ENCODE data around the gene GRIA1. TPM values are rescaled to one million over a fixed set of nuclear protein-coding genes. Genes with fewer than 3 reads are reported as not detected.

Gene GRIA1
- total RNA-seq, 1 donor, result 1.1 TPM

DNA sequence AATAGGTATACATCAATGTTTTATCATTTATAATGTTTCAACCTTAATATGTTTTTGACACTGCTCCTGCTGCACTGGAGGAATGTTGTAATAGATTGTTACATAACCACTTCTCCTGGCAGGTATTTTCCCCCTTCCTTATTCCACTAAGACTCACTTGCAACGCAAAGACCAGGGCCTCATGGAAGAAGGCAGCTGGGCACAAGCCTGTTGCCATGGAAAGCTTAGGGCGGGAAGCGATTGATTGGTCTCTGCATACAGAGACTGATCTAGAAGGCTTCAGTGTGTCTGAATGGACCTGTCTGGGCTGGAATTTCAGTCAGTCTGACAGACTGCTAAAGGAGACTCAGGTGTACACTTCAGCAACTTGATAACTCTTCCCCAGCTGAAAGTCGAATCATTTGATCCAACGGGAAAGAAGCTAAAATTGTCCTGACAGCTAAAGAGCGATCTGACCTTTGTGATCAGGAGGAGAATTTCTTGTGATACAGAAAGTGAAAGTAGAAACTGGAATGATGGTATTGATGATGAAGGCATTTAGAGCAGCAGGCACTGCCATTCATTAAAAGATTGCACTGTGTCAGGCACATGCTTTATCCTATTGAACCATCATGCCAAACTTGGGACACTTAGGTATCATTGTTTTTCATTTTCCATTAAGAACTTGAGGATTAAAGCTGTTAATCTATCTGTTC, 65.1 kb downstream of the GRIA1 start:
- no peaks in the 10 kb centered on the region for H3K9me3 ChIP-seq (ENCODE audit: low read depth, low read length)
- no peak for DNase-seq (ENCODE audit: insufficient read length, low spot score, missing footprints)
- H4K20me1 ChIP-seq (ENCODE audit: insufficient read depth, low read length), result no peaks in the 10 kb centered on the region
- no peaks in the 10 kb centered on the region for H3K79me2 ChIP-seq (ENCODE audit: insufficient read depth, low read length)
- peak overlapping the region; percentile 22 for H3K4me2 ChIP-seq (ENCODE audit: insufficient read depth, low read length)
- TF ChIP-seq, protein P1, sequence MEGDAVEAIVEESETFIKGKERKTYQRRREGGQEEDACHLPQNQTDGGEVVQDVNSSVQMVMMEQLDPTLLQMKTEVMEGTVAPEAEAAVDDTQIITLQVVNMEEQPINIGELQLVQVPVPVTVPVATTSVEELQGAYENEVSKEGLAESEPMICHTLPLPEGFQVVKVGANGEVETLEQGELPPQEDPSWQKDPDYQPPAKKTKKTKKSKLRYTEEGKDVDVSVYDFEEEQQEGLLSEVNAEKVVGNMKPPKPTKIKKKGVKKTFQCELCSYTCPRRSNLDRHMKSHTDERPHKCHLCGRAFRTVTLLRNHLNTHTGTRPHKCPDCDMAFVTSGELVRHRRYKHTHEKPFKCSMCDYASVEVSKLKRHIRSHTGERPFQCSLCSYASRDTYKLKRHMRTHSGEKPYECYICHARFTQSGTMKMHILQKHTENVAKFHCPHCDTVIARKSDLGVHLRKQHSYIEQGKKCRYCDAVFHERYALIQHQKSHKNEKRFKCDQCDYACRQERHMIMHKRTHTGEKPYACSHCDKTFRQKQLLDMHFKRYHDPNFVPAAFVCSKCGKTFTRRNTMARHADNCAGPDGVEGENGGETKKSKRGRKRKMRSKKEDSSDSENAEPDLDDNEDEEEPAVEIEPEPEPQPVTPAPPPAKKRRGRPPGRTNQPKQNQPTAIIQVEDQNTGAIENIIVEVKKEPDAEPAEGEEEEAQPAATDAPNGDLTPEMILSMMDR (IDR thresholded peaks at IDR 0.05; ENCODE audit: extremely low read depth, low read depth, low read length), result no peak
- no peaks in the 10 kb centered on the region for H3K36me3 ChIP-seq (ENCODE audit: insufficient read depth, low read length)
- peaks cover 26% of the 10 kb centered on the region for H3K4me1 ChIP-seq (ENCODE audit: insufficient read depth, low read length)
- no peak overlapping the region for H3K4me3 ChIP-seq (ENCODE audit: insufficient read depth, low read length)
- no peak overlapping the region for H3K27ac ChIP-seq (ENCODE audit: low read depth, low read length)
- no peaks in the 10 kb centered on the region for H3K27me3 ChIP-seq (ENCODE audit: insufficient read depth, low read length)
- peak overlapping the region; percentile 49 for H2AFZ ChIP-seq (ENCODE audit: low read length)

- no peaks in the 10 kb centered on the region for H3K79me2 ChIP-seq (ENCODE audit: insufficient read depth, low read length)
- no peak overlapping the region for H2AFZ ChIP-seq (ENCODE audit: low read length)
Measured at GRCh38 chr5:153558957-153559356, 68.5 kb downstream of the GRIA1 start.

GRCh38 chr5:153559926-153560325, 69.5 kb downstream of the GRIA1 start:
- no peak overlapping the region for H3K27ac ChIP-seq (ENCODE audit: low read depth, low read length)
- H3K4me2 ChIP-seq (ENCODE audit: insufficient read depth, low read length), result no peak overlapping the region
- no peak overlapping the region for H2AFZ ChIP-seq (ENCODE audit: low read length)
- no peaks in the 10 kb centered on the region for H3K36me3 ChIP-seq (ENCODE audit: insufficient read depth, low read length)
- H3K27me3 ChIP-seq (ENCODE audit: insufficient read depth, low read length), result no peaks in the 10 kb centered on the region
- no peak overlapping the region for H3K4me3 ChIP-seq (ENCODE audit: insufficient read depth, low read length)
- DNase-seq (ENCODE audit: insufficient read length, low spot score, missing footprints), result no peak
- no peaks in the 10 kb centered on the region for H4K20me1 ChIP-seq (ENCODE audit: insufficient read depth, low read length)
- H3K4me1 ChIP-seq (ENCODE audit: insufficient read depth, low read length), result peaks cover 5% of the 10 kb centered on the region
- no peaks in the 10 kb centered on the region for H3K9me3 ChIP-seq (ENCODE audit: low read depth, low read length)
- no peaks in the 10 kb centered on the region for H3K79me2 ChIP-seq (ENCODE audit: insufficient read depth, low read length)
- TF ChIP-seq, protein P1 (IDR thresholded peaks at IDR 0.05; ENCODE audit: extremely low read depth, low read depth, low read length), result no peak

More at GRCh38 chr5:153558957-153559356, 68.5 kb downstream of the GRIA1 start:
- H4K20me1 ChIP-seq (ENCODE audit: insufficient read depth, low read length), result no peaks in the 10 kb centered on the region
- H3K4me2 ChIP-seq (ENCODE audit: insufficient read depth, low read length), result no peak overlapping the region
- TF ChIP-seq, protein P1 (IDR thresholded peaks at IDR 0.05; ENCODE audit: extremely low read depth, low read depth, low read length), result no peak
- no peak overlapping the region for H3K4me3 ChIP-seq (ENCODE audit: insufficient read depth, low read length)
- no peaks in the 10 kb centered on the region for H3K9me3 ChIP-seq (ENCODE audit: low read depth, low read length)
- no peak overlapping the region for H3K27ac ChIP-seq (ENCODE audit: low read depth, low read length)
- H3K36me3 ChIP-seq (ENCODE audit: insufficient read depth, low read length), result no peaks in the 10 kb centered on the region
- H3K4me1 ChIP-seq (ENCODE audit: insufficient read depth, low read length), result peaks cover 5% of the 10 kb centered on the region
- DNase-seq (ENCODE audit: insufficient read length, low spot score, missing footprints), result no peak
- no peaks in the 10 kb centered on the region for H3K27me3 ChIP-seq (ENCODE audit: insufficient read depth, low read length)

DNA sequence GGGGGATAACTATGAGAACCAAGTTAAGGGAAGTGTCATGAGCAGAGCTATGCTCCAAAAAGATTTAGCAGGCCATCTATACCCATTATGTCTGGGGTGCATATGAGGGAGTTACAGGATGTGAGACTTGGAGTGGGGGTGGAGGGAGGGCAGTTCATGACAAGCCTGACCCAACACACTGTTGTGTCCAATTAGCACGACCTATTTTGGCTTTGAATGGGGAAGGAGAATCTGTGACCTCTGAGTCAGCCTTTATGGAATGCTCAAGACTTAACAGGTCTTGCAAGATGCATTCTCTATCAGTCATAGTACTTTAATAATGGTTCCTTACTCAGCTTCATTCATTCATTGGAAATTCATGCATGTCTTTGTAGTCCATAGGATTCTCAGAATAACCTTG, 71.7 kb downstream of the GRIA1 start:
- H3K9me3 ChIP-seq (ENCODE audit: low read depth, low read length), result no peaks in the 10 kb centered on the region
- H3K4me3 ChIP-seq (ENCODE audit: insufficient read depth, low read length), result no peak overlapping the region
- peaks cover 5% of the 10 kb centered on the region for H3K4me1 ChIP-seq (ENCODE audit: insufficient read depth, low read length)
- H3K4me2 ChIP-seq (ENCODE audit: insufficient read depth, low read length), result no peak overlapping the region
- H3K36me3 ChIP-seq (ENCODE audit: insufficient read depth, low read length), result no peaks in the 10 kb centered on the region
- H3K79me2 ChIP-seq (ENCODE audit: insufficient read depth, low read length), result no peaks in the 10 kb centered on the region
- H3K27me3 ChIP-seq (ENCODE audit: insufficient read depth, low read length), result no peaks in the 10 kb centered on the region
- peak; percentile 49 for DNase-seq (ENCODE audit: insufficient read length, low spot score, missing footprints)
- no peaks in the 10 kb centered on the region for H4K20me1 ChIP-seq (ENCODE audit: insufficient read depth, low read length)
- H3K27ac ChIP-seq (ENCODE audit: low read depth, low read length), result no peak overlapping the region
- TF ChIP-seq, protein P1 (IDR thresholded peaks at IDR 0.05; ENCODE audit: extremely low read depth, low read depth, low read length), result no peak
- no peak overlapping the region for H2AFZ ChIP-seq (ENCODE audit: low read length)

All from osteoblast (primary cell).